Glutamatergic neuron (in vitro differentiated cells): ENCODE measurements around the gene DCAF10. TPM values are rescaled to one million over a fixed set of nuclear protein-coding genes. Genes with fewer than 3 reads are reported as not detected.

Experiments used
- DNase-seq: peaks from one replicate; pipeline ENCODE4 v3.0.0; 2022
- H3K27ac Mint-ChIP-seq: one replicate; pipeline ENCODE4 v1.8.0; 2020; ENCODE audit warnings: mild to moderate bottlenecking, mixed read lengths, inconsistent platforms; ENCODE audit not compliant: unreplicated experiment
- H3K27me3 Mint-ChIP-seq: one replicate; pipeline ENCODE4 v1.8.0; 2020; ENCODE audit warnings: mild to moderate bottlenecking, moderate library complexity, mixed read lengths, inconsistent platforms; ENCODE audit not compliant: unreplicated experiment
- H3K36me3 Mint-ChIP-seq: one replicate; pipeline ENCODE4 v1.8.0; 2020; ENCODE audit warnings: mild to moderate bottlenecking, mixed read lengths, inconsistent platforms; ENCODE audit not compliant: unreplicated experiment
- H3K4me1 Mint-ChIP-seq: one replicate; pipeline ENCODE4 v1.8.0; 2020; ENCODE audit warnings: mild to moderate bottlenecking, low read depth, mixed read lengths, inconsistent platforms; ENCODE audit not compliant: unreplicated experiment
- H3K4me3 Mint-ChIP-seq: one replicate; pipeline ENCODE4 v1.8.0; 2020; ENCODE audit warnings: mild to moderate bottlenecking, mixed read lengths, inconsistent platforms; ENCODE audit not compliant: unreplicated experiment
- H3K9me3 Mint-ChIP-seq: one replicate; pipeline ENCODE4 v1.8.0; 2020; ENCODE audit warnings: mild to moderate bottlenecking, moderate library complexity, mixed read lengths, inconsistent platforms; ENCODE audit not compliant: unreplicated experiment
- CTCF ChIP-seq: fragments of 200-600 bp; sonication (generic); IDR thresholded peaks from one replicate; pipeline ENCODE4 v1.5.0; 2021; ENCODE audit not compliant: partially characterized antibody, unreplicated experiment
- total RNA-seq: library from RNA; stranded (reverse); fragmentation: NEBNext Ultra II Directional; extraction: Animal tissue kit (Norgen Biotek cat#: 25700); gene quantifications from one replicate; pipeline ENCODE4 v1.2.1, GENCODE V29; 2021; ENCODE audit not compliant: unreplicated experiment

The DCAF10 gene
- total RNA-seq, 1 donor from 2014 or later, result 19.3 TPM

- DNase-seq, result no peak
- Mint-ChIP-seq H3K4me3 (no peak overlapping the region), H3K9me3 (no peaks in the 10 kb centered on the region), H3K27ac (no peak overlapping the region), H3K36me3 (no peaks in the 10 kb centered on the region), H3K27me3 (no peaks in the 10 kb centered on the region), H3K4me1 (peaks cover 3% of the 10 kb centered on the region)
- TF ChIP-seq CTCF, result no peak
Observed at GRCh38 chr9:37897665-37898064, 97.1 kb downstream of the DCAF10 start.

DNA sequence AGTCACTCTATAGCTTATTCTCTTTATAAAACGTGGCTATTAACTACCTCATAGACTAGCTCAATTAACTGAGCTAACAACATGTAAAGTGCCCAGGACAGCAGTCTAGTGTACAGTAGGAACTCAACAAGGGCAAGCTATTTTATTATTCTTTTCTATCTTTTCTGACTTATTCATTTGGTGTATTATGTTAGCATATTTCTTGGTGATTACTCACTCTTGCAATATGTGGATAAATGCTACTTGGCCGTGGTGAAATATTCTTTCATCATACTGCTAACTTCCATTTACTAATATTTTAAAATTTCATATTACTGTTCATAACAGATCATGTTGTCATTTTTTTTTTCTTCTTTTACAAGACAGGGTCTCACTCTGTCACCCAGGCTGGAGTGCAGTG is 98.4 kb downstream of the DCAF10 start:
- no peaks in the 10 kb centered on the region for H3K36me3 Mint-ChIP-seq
- no peaks in the 10 kb centered on the region for H3K9me3 Mint-ChIP-seq
- TF ChIP-seq CTCF, result no peak
- H3K4me1 Mint-ChIP-seq, result peaks cover 3% of the 10 kb centered on the region
- no peak overlapping the region for H3K27ac Mint-ChIP-seq
- no peak overlapping the region for H3K4me3 Mint-ChIP-seq
- H3K27me3 Mint-ChIP-seq, result no peaks in the 10 kb centered on the region
- no peak for DNase-seq

DNA sequence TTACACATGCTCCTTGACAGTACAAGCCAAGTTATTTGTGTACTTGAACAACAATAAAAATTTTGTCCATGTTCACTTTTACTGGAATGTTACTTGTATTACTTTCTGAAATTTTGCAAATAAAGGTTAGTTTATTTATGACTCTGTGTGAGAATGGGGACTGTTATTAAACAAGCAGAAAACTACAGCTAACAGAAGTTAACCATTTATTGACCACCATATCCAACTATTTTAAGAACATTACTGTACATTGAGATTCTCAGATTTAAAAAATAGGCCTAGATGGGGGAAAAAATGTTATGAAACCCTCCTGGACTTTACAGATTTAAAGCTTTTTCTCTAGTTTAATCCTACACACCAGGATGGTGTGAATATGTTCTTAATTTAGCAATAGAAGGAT is 101.5 kb downstream of the DCAF10 start:
- no peak for DNase-seq
- Mint-ChIP-seq H3K4me1 (peaks cover 17% of the 10 kb centered on the region), H3K36me3 (no peaks in the 10 kb centered on the region), H3K9me3 (peaks cover 8% of the 10 kb centered on the region), H3K27me3 (peaks cover 2% of the 10 kb centered on the region), H3K27ac (no peak overlapping the region), H3K4me3 (peak overlapping the region; percentile 95)
- TF ChIP-seq CTCF, result no peak

GRCh38 chr9:37902796-37903646 is 102.4 kb downstream of the DCAF10 start:
- peaks cover 17% of the 10 kb centered on the region for H3K4me1 Mint-ChIP-seq
- H3K27me3 Mint-ChIP-seq, result peaks cover 2% of the 10 kb centered on the region
- no peak for DNase-seq
- no peak for TF ChIP-seq CTCF
- H3K27ac Mint-ChIP-seq, result peak overlapping the region; percentile 76
- peak overlapping the region; percentile 95 for H3K4me3 Mint-ChIP-seq
- peaks cover 8% of the 10 kb centered on the region for H3K9me3 Mint-ChIP-seq
- no peaks in the 10 kb centered on the region for H3K36me3 Mint-ChIP-seq
